ENCODE data around the gene ADAMTS9.

GRCh38 chr3:64505419-64505818 lies 182.4 kb downstream of the ADAMTS9 start:
- TF ChIP-seq ZNF592 (IDR thresholded peaks at IDR 0.05) = no peak
- TF ChIP-seq CTCF (IDR thresholded peaks at IDR 0.05 in 2 of 3, conservative IDR thresholded peaks at IDR 0.05 in 1 of 3; ENCODE audit: control insufficient read depth in 2 of 3, extremely low read depth in 1 of 3, insufficient read depth in 1 of 3, low read depth in 3 of 3, low read length in 3 of 3) = no peak
- no peak for TF ChIP-seq SMAD1 (IDR thresholded peaks at IDR 0.05; ENCODE audit: low read depth, partially characterized antibody)
- TF ChIP-seq REST (IDR thresholded peaks at IDR 0.05; ENCODE audit: low read depth, low read length) = no peak
- no peak for TF ChIP-seq KDM1A (IDR thresholded peaks at IDR 0.05; ENCODE audit: borderline replicate concordance)
- TF ChIP-seq, protein P1, sequence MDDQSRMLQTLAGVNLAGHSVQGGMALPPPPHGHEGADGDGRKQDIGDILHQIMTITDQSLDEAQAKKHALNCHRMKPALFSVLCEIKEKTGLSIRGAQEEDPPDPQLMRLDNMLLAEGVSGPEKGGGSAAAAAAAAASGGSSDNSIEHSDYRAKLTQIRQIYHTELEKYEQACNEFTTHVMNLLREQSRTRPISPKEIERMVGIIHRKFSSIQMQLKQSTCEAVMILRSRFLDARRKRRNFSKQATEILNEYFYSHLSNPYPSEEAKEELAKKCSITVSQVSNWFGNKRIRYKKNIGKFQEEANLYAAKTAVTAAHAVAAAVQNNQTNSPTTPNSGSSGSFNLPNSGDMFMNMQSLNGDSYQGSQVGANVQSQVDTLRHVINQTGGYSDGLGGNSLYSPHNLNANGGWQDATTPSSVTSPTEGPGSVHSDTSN (IDR thresholded peaks at IDR 0.05; ENCODE audit: insufficient replicate concordance, low read depth, low read length) = no peak
- TF ChIP-seq POLR2A (IDR thresholded peaks at IDR 0.05; ENCODE audit: low read depth, low read length) = no peak
- no peak for TF ChIP-seq STAT1 (conservative IDR thresholded peaks at IDR 0.05)
- TF ChIP-seq TAF1 (IDR thresholded peaks at IDR 0.05; ENCODE audit: borderline replicate concordance, low read depth, low read length) = no peak
- TF ChIP-seq CHD2 (IDR thresholded peaks at IDR 0.05; ENCODE audit: borderline replicate concordance, low read depth, low read length) = no peak
- no peak for TF ChIP-seq CHD1 (IDR thresholded peaks at IDR 0.05; ENCODE audit: low read depth, low read length)
- TF ChIP-seq NR2F1 (conservative IDR thresholded peaks at IDR 0.05) = no peak
- no peak for TF ChIP-seq RB1 (IDR thresholded peaks at IDR 0.05; ENCODE audit: borderline replicate concordance)
